Activated naive CD8-positive, alpha-beta T cell treated with anti-CD3 and anti-CD28 coated beads, Interleukin-2, amount 50 U/mL, for 24 hours (primary cell): Measurements from ENCODE around the gene LRRK2.
"Not testable (repeated sequence)": the region's sequence is repeated elsewhere in the genome, so short reads cannot be mapped to it uniquely, and the experiment has no call there.

Source experiments
- ATAC-seq: fragments of 150-1000 bp; cut with Tn5 transposase; one replicate; pipeline ENCODE4 v1.10.0; 2021
- DNase-seq: peaks from one replicate; pipeline ENCODE4 v3.0.0; 2021
- H3K27ac Mint-ChIP-seq: one replicate; pipeline ENCODE4 v1.8.0; 2021; ENCODE audit warnings: mild to moderate bottlenecking, mixed read lengths
- H3K27me3 Mint-ChIP-seq: one replicate; pipeline ENCODE4 v1.8.0; 2021; ENCODE audit warnings: mixed read lengths
- H3K36me3 Mint-ChIP-seq: one replicate; pipeline ENCODE4 v1.8.0; 2021; ENCODE audit warnings: low read depth, mixed read lengths
- H3K4me1 Mint-ChIP-seq: one replicate; pipeline ENCODE4 v1.8.0; 2021; ENCODE audit warnings: mixed read lengths
- H3K4me3 Mint-ChIP-seq: one replicate; pipeline ENCODE4 v1.8.0; 2021; ENCODE audit warnings: mild to moderate bottlenecking, moderate library complexity, mixed read lengths
- H3K9me3 Mint-ChIP-seq: one replicate; pipeline ENCODE4 v1.8.0; 2021; ENCODE audit warnings: mixed read lengths

LRRK2 gene

GRCh38 chr12:40225984-40226602 is 1.3 kb downstream of the LRRK2 start:
- H3K4me3 Mint-ChIP-seq, result no peak overlapping the region
- DNase-seq (no peak), ATAC-seq (no peak)
- no peaks in the 10 kb centered on the region for H3K9me3 Mint-ChIP-seq
- no peaks in the 10 kb centered on the region for H3K36me3 Mint-ChIP-seq
- H3K27me3 Mint-ChIP-seq, result peaks cover 25% of the 10 kb centered on the region
- H3K4me1 Mint-ChIP-seq, result peaks cover 14% of the 10 kb centered on the region
- peak overlapping the region; percentile 8 for H3K27ac Mint-ChIP-seq

DNA sequence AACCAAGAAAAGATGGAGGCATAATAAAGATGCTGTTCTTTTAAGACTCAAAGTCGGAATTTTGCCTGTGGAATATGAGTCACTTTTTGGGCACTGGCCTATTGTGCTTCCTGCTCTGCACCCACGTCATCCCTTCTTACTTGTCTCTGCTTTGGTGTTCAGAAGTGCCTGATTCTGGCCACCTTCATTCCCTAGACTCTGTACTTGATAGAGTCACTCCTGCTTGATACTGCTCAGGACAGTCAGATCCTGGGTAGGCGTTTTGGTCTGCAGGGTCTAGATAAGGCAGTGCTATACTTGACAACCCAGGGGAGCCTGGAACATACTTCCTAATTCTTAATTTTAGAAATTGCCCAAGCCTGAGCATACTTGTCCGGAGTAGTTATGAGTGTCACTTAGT is 1.9 kb downstream of the LRRK2 start:
- no peak overlapping the region for H3K4me3 Mint-ChIP-seq
- H3K27ac Mint-ChIP-seq, result no peak overlapping the region
- peaks cover 14% of the 10 kb centered on the region for H3K4me1 Mint-ChIP-seq
- H3K36me3 Mint-ChIP-seq, result no peaks in the 10 kb centered on the region
- no peak for DNase-seq
- no peak for ATAC-seq
- H3K27me3 Mint-ChIP-seq, result peaks cover 25% of the 10 kb centered on the region
- H3K9me3 Mint-ChIP-seq, result no peaks in the 10 kb centered on the region

DNA sequence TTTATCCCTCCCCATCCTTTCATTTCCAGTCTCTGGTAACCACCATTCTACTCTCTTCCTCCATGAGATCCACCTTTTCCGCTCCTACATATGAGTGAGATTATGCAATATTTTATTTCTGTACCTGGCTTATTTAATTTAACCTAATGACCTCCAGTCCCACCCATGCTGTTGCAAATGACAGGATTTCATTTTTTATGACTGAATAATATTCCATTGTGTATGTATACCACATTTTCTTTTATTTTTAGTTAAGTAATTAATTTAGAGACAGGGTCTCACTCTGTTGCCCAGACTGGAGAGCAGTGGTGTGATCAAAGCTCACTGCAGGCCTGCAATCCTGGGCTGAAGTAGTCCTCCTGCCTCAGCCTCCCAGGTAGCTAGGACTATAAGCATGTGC is 2.6 kb downstream of the LRRK2 start:
- no peak for DNase-seq
- H3K36me3 Mint-ChIP-seq, result no peaks in the 10 kb centered on the region
- H3K4me1 Mint-ChIP-seq, result peaks cover 14% of the 10 kb centered on the region
- H3K9me3 Mint-ChIP-seq, result no peaks in the 10 kb centered on the region
- H3K27ac Mint-ChIP-seq, result no peak overlapping the region
- no peak overlapping the region for H3K4me3 Mint-ChIP-seq
- ATAC-seq, result no peak
- peaks cover 25% of the 10 kb centered on the region for H3K27me3 Mint-ChIP-seq

DNA sequence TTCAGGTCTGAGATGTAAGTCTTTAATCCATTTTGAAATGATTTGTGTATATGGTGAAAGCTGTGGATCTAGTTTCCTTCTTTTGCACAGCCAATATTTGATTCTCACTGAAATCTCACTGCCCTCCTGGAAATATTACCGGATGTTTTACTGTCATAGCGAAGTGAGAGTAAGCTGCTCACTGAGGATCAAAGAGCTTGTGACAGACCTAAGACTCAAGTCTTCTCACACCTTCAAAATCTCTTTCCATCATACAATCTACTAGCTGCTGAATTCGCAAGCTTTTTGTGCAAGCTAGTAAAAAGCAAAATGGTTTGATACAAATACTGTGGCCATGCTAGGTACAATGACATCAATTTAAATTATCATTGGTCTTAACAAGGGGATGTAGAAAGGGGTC is 3.9 kb downstream of the LRRK2 start:
- peaks cover 15% of the 10 kb centered on the region for H3K27me3 Mint-ChIP-seq
- no peak for ATAC-seq
- H3K36me3 Mint-ChIP-seq, result no peaks in the 10 kb centered on the region
- H3K4me1 Mint-ChIP-seq, result peaks cover 14% of the 10 kb centered on the region
- DNase-seq, result no peak
- no peak overlapping the region for H3K27ac Mint-ChIP-seq
- H3K4me3 Mint-ChIP-seq, result no peak overlapping the region
- no peaks in the 10 kb centered on the region for H3K9me3 Mint-ChIP-seq

GRCh38 chr12:40229690-40230651 is 5.2 kb downstream of the LRRK2 start:
- DNase-seq, result no peak
- Mint-ChIP-seq H3K36me3 (no peaks in the 10 kb centered on the region), H3K9me3 (no peaks in the 10 kb centered on the region), H3K27me3 (peaks cover 9% of the 10 kb centered on the region), H3K27ac (no peak overlapping the region), H3K4me1 (peaks cover 10% of the 10 kb centered on the region), H3K4me3 (no peak overlapping the region)
- ATAC-seq, result no peak

GRCh38 chr12:40232602-40233001 is 7.8 kb downstream of the LRRK2 start:
- H3K4me1 Mint-ChIP-seq, result peaks cover 5% of the 10 kb centered on the region
- H3K27me3 Mint-ChIP-seq, result no peaks in the 10 kb centered on the region
- no peaks in the 10 kb centered on the region for H3K36me3 Mint-ChIP-seq
- DNase-seq (no peak), ATAC-seq (no peak)
- no peaks in the 10 kb centered on the region for H3K9me3 Mint-ChIP-seq
- H3K27ac Mint-ChIP-seq, result no peak overlapping the region
- no peak overlapping the region for H3K4me3 Mint-ChIP-seq

DNA sequence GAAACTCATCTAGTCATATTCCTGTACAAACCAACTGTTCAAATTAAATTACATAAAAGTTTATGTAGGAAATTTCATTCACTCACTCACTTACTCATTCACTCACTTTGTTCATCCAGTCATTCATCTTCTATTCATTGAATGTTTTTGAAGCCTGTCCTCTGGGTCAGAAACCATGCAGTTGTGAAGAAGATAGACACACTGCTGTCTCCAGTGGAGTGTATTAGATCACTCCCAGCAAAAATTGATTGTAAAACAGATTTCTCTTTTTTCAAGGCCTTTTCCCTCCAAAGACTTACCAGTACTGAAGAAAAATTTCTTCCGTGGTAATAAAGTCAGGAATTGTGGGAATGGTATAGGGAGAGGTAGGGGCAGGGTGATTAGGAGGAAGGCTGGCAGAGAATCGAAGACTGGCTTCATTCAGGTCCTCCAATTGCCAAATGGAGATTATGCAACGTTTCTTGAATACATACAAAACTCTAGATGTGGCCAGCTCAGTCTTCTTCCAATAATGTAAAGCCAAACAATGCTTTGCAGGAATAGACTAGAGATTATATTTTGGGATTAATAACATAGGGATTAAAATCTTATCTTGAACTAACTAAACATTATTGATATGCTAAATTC is 9.1 kb downstream of the LRRK2 start:
- Mint-ChIP-seq H3K27ac (no peak overlapping the region), H3K4me1 (peaks cover 5% of the 10 kb centered on the region), H3K36me3 (no peaks in the 10 kb centered on the region), H3K4me3 (no peak overlapping the region), H3K27me3 (no peaks in the 10 kb centered on the region), H3K9me3 (no peaks in the 10 kb centered on the region)
- ATAC-seq, result no peak
- DNase-seq, result no peak

DNA sequence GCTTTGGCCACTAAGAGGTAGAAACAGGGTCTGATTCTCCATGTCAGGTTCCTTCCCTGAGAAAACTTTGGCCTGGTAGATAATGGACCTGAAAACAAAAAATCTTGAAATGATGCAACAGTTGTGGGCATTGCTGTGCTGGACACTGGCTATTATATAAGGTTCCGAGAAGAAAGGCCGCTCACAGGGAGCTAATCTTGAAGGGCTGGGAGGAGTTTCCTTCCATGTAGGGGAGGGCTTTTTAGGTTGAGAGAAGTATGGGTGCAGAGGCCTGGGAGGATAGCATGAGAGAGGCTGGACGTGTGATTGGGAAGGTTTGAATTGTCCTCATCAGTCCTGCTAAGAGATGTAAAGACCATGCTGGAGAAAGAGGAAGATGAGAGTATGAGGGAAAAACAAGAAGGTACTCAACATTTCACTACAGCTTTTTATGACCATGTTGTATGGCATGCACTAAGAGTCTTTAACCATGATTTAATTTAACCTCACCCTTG is 11.6 kb downstream of the LRRK2 start:
- H3K27me3 Mint-ChIP-seq, result no peaks in the 10 kb centered on the region
- DNase-seq (no peak), ATAC-seq (no peak)
- no peak overlapping the region for H3K27ac Mint-ChIP-seq
- no peaks in the 10 kb centered on the region for H3K36me3 Mint-ChIP-seq
- H3K9me3 Mint-ChIP-seq, result no peaks in the 10 kb centered on the region
- H3K4me3 Mint-ChIP-seq, result no peak overlapping the region
- H3K4me1 Mint-ChIP-seq, result peaks cover 5% of the 10 kb centered on the region

GRCh38 chr12:40238266-40238902 is 13.6 kb downstream of the LRRK2 start:
- H3K4me1 Mint-ChIP-seq, result peaks cover 7% of the 10 kb centered on the region
- no peaks in the 10 kb centered on the region for H3K27me3 Mint-ChIP-seq
- H3K9me3 Mint-ChIP-seq, result no peaks in the 10 kb centered on the region
- H3K4me3 Mint-ChIP-seq, result no peak overlapping the region
- H3K27ac Mint-ChIP-seq, result no peak overlapping the region
- no peak for ATAC-seq
- H3K36me3 Mint-ChIP-seq, result no peaks in the 10 kb centered on the region
- DNase-seq, result no peak

GRCh38 chr12:40238979-40239378 is 14.2 kb downstream of the LRRK2 start:
- no peak for DNase-seq
- Mint-ChIP-seq H3K4me1 (peaks cover 7% of the 10 kb centered on the region), H3K36me3 (no peaks in the 10 kb centered on the region), H3K27ac (no peak overlapping the region), H3K4me3 (no peak overlapping the region), H3K27me3 (no peaks in the 10 kb centered on the region), H3K9me3 (no peaks in the 10 kb centered on the region)
- no peak for ATAC-seq

DNA sequence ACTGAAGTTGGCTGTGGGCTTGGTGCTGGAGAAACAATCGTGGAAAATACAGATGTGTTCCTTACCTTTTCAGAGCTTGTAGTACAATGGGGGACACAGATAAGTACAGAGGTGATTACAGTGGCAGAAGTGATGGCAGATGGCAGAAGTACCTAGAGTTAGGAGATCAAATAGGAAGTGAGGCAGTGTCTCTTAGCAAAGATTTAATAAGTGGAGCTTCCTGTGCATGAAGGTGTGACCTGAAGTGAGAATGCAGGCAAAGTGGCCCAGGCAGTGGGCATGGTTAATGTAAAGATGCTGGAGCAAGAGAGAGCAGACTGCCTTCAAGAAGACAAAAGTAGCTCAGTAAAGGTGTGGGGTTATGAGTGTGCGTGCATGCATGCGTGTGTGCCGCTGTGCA is 16.0 kb downstream of the LRRK2 start:
- peaks cover 7% of the 10 kb centered on the region for H3K4me1 Mint-ChIP-seq
- no peaks in the 10 kb centered on the region for H3K9me3 Mint-ChIP-seq
- no peak for ATAC-seq
- no peak for DNase-seq
- no peaks in the 10 kb centered on the region for H3K36me3 Mint-ChIP-seq
- no peak overlapping the region for H3K4me3 Mint-ChIP-seq
- no peak overlapping the region for H3K27ac Mint-ChIP-seq
- H3K27me3 Mint-ChIP-seq, result no peaks in the 10 kb centered on the region

DNA sequence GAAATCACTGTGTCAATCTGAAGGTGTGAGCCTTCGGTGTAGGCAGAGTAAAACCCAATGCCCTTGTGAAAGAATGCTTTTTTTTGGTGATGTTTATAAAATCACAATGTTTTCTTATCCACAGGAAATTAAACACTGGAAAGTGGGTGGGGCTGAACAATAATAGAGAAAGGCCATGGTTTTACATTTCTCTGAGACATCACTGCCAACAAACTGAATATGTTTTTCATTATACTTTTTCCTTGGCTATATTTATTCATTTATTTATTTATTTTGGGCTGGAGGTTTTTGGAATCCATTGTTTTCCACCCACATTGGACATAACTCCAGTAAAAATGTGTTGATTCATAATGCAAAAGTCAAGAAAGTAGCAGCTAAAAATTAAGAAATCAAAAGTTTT is 16.9 kb downstream of the LRRK2 start:
- no peak for DNase-seq
- Mint-ChIP-seq H3K4me3 (no peak overlapping the region), H3K4me1 (peaks cover 7% of the 10 kb centered on the region), H3K27me3 (no peaks in the 10 kb centered on the region), H3K9me3 (no peaks in the 10 kb centered on the region), H3K36me3 (no peaks in the 10 kb centered on the region), H3K27ac (no peak overlapping the region)
- no peak for ATAC-seq

DNA sequence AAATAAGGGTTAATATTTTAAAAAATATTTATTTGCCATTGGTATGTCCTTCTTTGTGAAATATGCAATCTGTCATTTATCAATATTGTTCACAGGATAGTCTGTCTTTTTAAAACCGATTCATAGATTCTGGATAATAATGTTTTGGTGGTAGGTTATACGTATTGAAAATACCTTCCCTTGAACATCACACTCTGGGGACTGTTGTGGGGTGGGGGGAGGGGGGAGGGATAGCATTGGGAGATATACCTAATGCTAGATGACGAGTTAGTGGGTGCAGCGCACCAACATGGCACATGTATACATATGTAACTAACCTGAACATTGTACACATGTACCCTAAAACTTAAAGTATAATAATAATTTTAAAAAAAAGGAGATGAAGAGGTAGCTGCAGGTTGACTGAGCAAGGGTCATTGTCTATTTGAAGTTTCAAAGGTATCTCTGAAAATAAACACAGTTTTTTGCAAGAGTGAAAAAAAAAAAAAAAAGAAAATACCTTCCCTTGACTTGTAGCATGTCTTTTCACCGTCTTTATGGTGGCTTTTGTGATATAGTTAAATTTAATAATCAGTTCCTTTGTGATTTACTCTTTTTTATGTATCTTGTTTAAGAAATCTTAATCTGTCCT is 19.8 kb downstream of the LRRK2 start:
- not testable (repeated sequence) for H3K9me3 Mint-ChIP-seq, H3K4me3 Mint-ChIP-seq, H3K27me3 Mint-ChIP-seq, DNase-seq, ATAC-seq, H3K36me3 Mint-ChIP-seq, H3K27ac Mint-ChIP-seq
- peaks cover 11% of the 10 kb centered on the region for H3K4me1 Mint-ChIP-seq

- H3K27me3 Mint-ChIP-seq, result no peaks in the 10 kb centered on the region
- H3K9me3 Mint-ChIP-seq, result peaks cover 4% of the 10 kb centered on the region
- ATAC-seq (no peak), DNase-seq (no peak)
- no peak overlapping the region for H3K4me3 Mint-ChIP-seq
- peaks cover 7% of the 10 kb centered on the region for H3K4me1 Mint-ChIP-seq
- peaks cover 2% of the 10 kb centered on the region for H3K36me3 Mint-ChIP-seq
- H3K27ac Mint-ChIP-seq, result no peak overlapping the region
Observed at GRCh38 chr12:40248034-40248433, 23.2 kb downstream of the LRRK2 start.
